Mammary epithelial cell (primary cell): ENCODE data around the gene SATB1.

Experiments
- EZH2 ChIP-seq: IDR thresholded peaks from 2 replicates; pipeline ENCODE4 v1.6.1; 2012; ENCODE audit warnings: low read length, inconsistent platforms, borderline replicate concordance
- TF ChIP-seq, protein P1 (sequence below), 2 donors: IDR thresholded peaks in 1 of 2; conservative IDR thresholded peaks in 1 of 2; 2 replicates each; pipeline ENCODE4 v1.5.1; 2011 to 2012; ENCODE audit warnings: inconsistent platforms in 2 of 2, low read length in 2 of 2, mild to moderate bottlenecking in 2 of 2, control low read depth in 1 of 2, low read depth in 1 of 2; ENCODE audit not compliant: insufficient read depth in 1 of 2; ENCODE audit errors: extremely low read depth in 1 of 2

DNA sequence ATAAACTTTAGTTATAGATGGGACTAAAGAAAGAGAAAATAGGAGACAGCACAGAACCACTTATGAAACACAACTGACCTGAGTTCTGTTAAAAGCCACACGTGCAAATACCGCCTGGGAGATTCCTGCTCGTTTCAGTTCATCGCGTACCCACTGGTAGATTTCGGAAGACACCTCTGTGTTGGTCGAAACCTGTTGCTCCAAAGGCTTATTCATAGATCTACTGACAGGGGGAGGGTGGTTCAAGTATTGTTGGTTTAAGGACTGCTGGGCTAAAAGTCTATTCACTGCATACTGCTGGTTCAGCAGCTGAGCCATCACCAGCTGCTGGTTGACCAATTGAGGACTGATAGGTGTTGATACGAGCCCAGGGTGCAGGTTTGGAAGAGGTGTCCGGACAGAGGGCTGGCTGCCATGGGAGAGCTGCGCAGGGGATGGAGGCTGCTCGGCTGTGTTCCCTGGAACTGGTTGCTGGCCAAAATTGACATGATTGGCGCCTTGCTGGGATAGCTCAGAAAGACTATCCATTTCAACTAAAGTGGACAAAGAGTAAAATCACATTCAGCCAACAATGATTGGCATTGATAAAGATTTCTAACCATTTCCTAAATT, 30.6 kb downstream of the SATB1 start:
- TF ChIP-seq, protein P1, sequence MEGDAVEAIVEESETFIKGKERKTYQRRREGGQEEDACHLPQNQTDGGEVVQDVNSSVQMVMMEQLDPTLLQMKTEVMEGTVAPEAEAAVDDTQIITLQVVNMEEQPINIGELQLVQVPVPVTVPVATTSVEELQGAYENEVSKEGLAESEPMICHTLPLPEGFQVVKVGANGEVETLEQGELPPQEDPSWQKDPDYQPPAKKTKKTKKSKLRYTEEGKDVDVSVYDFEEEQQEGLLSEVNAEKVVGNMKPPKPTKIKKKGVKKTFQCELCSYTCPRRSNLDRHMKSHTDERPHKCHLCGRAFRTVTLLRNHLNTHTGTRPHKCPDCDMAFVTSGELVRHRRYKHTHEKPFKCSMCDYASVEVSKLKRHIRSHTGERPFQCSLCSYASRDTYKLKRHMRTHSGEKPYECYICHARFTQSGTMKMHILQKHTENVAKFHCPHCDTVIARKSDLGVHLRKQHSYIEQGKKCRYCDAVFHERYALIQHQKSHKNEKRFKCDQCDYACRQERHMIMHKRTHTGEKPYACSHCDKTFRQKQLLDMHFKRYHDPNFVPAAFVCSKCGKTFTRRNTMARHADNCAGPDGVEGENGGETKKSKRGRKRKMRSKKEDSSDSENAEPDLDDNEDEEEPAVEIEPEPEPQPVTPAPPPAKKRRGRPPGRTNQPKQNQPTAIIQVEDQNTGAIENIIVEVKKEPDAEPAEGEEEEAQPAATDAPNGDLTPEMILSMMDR (conservative IDR thresholded peaks at IDR 0.05 in 1 of 2, IDR thresholded peaks at IDR 0.05 in 1 of 2; ENCODE audit: extremely low read depth in 1 of 2, insufficient read depth in 1 of 2, low read depth in 1 of 2, low read length in 2 of 2): no peak
- no peak for TF ChIP-seq EZH2
